ENCODE results near the gene SLC7A10.

DNA sequence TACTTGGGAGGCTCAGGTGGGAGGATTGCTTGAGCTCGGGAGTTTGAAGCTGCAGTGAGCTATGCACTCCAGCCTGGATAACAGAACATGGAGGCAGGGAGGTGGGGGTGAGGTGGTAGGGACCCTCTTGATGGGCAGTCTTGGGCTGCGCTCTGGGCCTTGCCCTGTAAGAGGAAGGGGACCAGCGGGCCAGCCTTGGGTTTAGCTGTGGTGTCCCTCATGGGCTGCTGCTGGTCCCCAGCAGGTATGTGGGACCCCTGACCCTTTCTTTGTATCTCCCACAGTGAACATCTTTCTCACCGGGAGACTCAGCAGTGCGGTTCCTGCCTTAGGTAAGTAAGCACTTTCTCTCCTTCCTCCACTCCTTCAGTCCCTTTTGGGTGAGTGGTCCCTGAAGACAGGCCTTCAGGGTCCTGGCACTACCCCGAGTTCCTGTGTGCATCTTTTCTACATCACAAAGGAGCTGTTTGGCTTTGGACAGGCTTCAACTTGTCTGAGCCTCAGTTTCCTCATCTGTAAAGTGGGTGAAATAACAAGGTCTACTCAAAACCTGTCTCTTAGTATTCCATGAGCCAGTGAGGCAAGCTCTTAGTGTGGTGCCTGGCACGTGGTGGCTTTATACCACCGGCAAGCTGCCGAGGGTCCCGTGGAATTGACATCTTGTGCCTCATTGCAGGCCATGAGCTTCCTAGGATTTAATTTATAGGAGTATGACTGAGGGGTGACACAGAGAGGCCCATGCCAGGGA, 29.0 kb downstream of the SLC7A10 start:
- no peak for TF ChIP-seq POLR2A (IDR thresholded peaks at IDR 0.05)
- TF ChIP-seq, protein P1, sequence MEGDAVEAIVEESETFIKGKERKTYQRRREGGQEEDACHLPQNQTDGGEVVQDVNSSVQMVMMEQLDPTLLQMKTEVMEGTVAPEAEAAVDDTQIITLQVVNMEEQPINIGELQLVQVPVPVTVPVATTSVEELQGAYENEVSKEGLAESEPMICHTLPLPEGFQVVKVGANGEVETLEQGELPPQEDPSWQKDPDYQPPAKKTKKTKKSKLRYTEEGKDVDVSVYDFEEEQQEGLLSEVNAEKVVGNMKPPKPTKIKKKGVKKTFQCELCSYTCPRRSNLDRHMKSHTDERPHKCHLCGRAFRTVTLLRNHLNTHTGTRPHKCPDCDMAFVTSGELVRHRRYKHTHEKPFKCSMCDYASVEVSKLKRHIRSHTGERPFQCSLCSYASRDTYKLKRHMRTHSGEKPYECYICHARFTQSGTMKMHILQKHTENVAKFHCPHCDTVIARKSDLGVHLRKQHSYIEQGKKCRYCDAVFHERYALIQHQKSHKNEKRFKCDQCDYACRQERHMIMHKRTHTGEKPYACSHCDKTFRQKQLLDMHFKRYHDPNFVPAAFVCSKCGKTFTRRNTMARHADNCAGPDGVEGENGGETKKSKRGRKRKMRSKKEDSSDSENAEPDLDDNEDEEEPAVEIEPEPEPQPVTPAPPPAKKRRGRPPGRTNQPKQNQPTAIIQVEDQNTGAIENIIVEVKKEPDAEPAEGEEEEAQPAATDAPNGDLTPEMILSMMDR (IDR thresholded peaks at IDR 0.05) = no peak
- no peak for TF ChIP-seq POLR2AphosphoS5 (IDR thresholded peaks at IDR 0.05; ENCODE audit: insufficient read depth in 1 of 2, low read depth in 1 of 2)

All from vagina (tissue), 2 donors.